Colonic mucosa (tissue), 4 donors: ENCODE results near the gene ORC5. TPM values are rescaled to one million over a fixed set of nuclear protein-coding genes. Genes with fewer than 3 reads are reported as not detected.

Experiments used
- DNase-seq: peaks from one replicate; pipeline ENCODE4 v3.0.0-alpha.2; 2020
- H3K27ac ChIP-seq: fragments of 200-600 bp; one replicate; pipeline ENCODE4 v1.8.0; 2021
- H3K27me3 ChIP-seq: fragments of 200-600 bp; one replicate; pipeline ENCODE4 v1.8.0; 2021
- H3K36me3 ChIP-seq: fragments of 200-600 bp; one replicate; pipeline ENCODE4 v1.8.0; 2021
- H3K4me1 ChIP-seq: fragments of 200-600 bp; one replicate; pipeline ENCODE4 v1.8.0; 2021; ENCODE audit warnings: mild to moderate bottlenecking
- H3K4me3 ChIP-seq: fragments of 200-600 bp; one replicate; pipeline ENCODE4 v1.8.0; 2021
- H3K9ac ChIP-seq, 2 donors: one replicate each; pipeline ENCODE4 v1.7.0; 2013; ENCODE audit warnings: control low read depth in 2 of 2, low read depth in 2 of 2, low read length in 2 of 2
- H3K9me3 ChIP-seq: fragments of 200-600 bp; one replicate; pipeline ENCODE4 v1.8.0; 2021
- CTCF ChIP-seq: fragments of 200-600 bp; IDR thresholded peaks from one replicate; pipeline ENCODE4 v1.8.0; 2022; ENCODE audit warnings: antibody characterized with exemption, mild to moderate bottlenecking
- intact Hi-C: fragments of 100-400 bp; cut with DNase I; formaldehyde crosslinking; loops from one replicate; pipeline ENCODE4 v1.14.1; 2022
- total RNA-seq, 2 donors: library from RNA; stranded (reverse); fragmentation: NEBNext Ultra II Directional in 1 of 2; extraction: Animal tissue kit (Norgen Biotek cat#: 25700) in 1 of 2; gene quantifications; one replicate each; pipeline ENCODE4 v1.2.1, GENCODE V29; 2021
- donor health status: healthy.
- donor health status: DM: no; HTN: no; CAD: no.
- donor health status: DM: no; HTN: no; CAD: no.

ORC5 gene
- total RNA-seq, 2 donors from 2014 or later: 13.9 to 18.9 TPM

GRCh38 chr7:104106108-104106905 lies 101.5 kb downstream of the ORC5 start:
- intact Hi-C loops: no loop called here

GRCh38 chr7:104098890-104099289 lies 108.9 kb downstream of the ORC5 start:
- Histone ChIP-seq H3K9ac (no peak overlapping the region), H3K4me3 (no peak overlapping the region), H3K9me3 (no peaks in the 10 kb centered on the region), H3K27ac (no peak overlapping the region), H3K27me3 (no peaks in the 10 kb centered on the region), H3K4me1 (no peaks in the 10 kb centered on the region), H3K36me3 (no peaks in the 10 kb centered on the region)
- intact Hi-C loops: no loop called here
- TF ChIP-seq CTCF: no peak
- no peak for DNase-seq

More at GRCh38 chr7:104106108-104106905, 101.5 kb downstream of the ORC5 start:
- no peak for TF ChIP-seq CTCF
- Histone ChIP-seq H3K9ac (no peak overlapping the region), H3K9me3 (no peaks in the 10 kb centered on the region), H3K4me1 (no peaks in the 10 kb centered on the region), H3K4me3 (no peak overlapping the region), H3K36me3 (no peaks in the 10 kb centered on the region), H3K27ac (no peak overlapping the region), H3K27me3 (no peaks in the 10 kb centered on the region)
- no peak for DNase-seq

DNA sequence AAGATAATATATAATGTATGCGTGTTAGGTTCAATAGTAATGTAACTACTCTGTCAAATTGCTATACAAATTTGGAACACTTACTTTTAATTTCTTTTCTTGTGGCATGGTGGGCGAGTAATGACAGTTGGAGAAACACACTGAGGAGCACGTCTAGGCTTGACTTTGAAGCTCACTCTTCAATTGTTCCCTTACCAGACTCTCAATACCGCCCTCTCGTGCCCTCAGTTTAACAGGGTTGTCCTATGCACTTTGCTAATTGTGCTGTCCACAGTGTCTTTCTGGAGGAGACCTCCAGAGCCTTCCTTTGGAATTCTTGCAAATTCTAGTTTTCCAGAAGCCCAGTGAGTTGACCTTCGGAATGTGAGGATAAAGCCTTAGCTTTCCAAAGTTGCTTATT lies 111.1 kb downstream of the ORC5 start:
- no peaks in the 10 kb centered on the region for H3K4me1 ChIP-seq
- H3K27ac ChIP-seq: no peak overlapping the region
- H3K9ac ChIP-seq: no peak overlapping the region
- H3K27me3 ChIP-seq: no peaks in the 10 kb centered on the region
- DNase-seq: no peak
- intact Hi-C loops: no loop called here
- no peak overlapping the region for H3K4me3 ChIP-seq
- no peaks in the 10 kb centered on the region for H3K36me3 ChIP-seq
- no peaks in the 10 kb centered on the region for H3K9me3 ChIP-seq
- no peak for TF ChIP-seq CTCF

DNA sequence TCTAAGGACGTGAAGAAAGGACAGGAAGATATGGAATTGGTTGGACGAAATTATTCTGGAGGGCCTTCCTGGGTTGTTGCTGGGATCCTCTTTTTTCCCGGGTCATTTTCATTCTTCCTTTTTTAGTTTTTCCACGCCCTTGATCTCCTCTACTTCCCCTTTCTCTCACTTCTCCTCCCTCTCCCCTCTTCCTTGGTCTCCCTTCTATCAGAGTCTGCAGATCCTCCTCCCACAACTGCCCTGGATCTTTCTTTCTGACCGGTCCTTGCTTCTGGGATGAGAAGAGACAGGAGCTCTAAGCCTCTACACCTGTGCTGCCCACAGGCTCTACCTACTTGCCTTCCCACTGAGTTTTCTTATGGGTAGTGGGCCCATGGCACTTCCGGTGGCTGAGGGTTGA lies 114.7 kb downstream of the ORC5 start:
- no peak overlapping the region for H3K27ac ChIP-seq
- H3K9ac ChIP-seq: no peak overlapping the region
- no peaks in the 10 kb centered on the region for H3K4me1 ChIP-seq
- H3K36me3 ChIP-seq: no peaks in the 10 kb centered on the region
- no peak overlapping the region for H3K4me3 ChIP-seq
- TF ChIP-seq CTCF: no peak
- intact Hi-C loops: no loop called here
- H3K9me3 ChIP-seq: no peaks in the 10 kb centered on the region
- H3K27me3 ChIP-seq: no peaks in the 10 kb centered on the region
- no peak for DNase-seq

- no peak for DNase-seq
- Histone ChIP-seq H3K4me1 (no peaks in the 10 kb centered on the region), H3K4me3 (no peak overlapping the region), H3K27ac (no peak overlapping the region), H3K27me3 (no peaks in the 10 kb centered on the region), H3K9ac (no peak overlapping the region), H3K9me3 (no peaks in the 10 kb centered on the region), H3K36me3 (no peaks in the 10 kb centered on the region)
- no peak for TF ChIP-seq CTCF
- intact Hi-C loops: no loop called here
Observed at GRCh38 chr7:104091242-104091641, 116.6 kb downstream of the ORC5 start.
